ENCODE measurements around the gene TCTN1. TPM values are rescaled to one million over a fixed set of nuclear protein-coding genes. Genes with fewer than 3 reads are reported as not detected.

TCTN1 gene
- total RNA-seq, 1 experiment from 2014 or later, result 11.1 TPM

DNA sequence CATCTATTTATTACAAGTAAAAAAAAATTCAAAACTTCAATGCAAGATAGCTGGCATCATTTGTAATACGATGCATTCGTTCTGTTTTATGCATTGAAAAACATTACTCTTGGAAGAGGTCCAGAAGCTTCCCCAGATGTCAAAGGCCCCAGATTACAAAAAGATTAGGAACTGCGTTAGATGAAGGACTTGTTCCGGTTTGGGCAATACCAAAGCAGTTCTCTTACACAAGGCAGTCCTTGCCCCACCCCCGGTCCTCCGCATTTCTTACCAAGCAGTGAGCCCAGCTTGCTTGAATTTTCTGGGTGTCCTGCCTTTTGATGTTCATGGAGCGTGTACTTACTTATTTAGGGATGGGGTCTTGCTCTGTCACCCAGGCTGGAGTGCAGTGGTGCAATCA lies 79.8 kb downstream of the TCTN1 start:
- Histone ChIP-seq H3T11ph (ENCODE audit: low read length) (no peak overlapping the region), H4K8ac (replicated peaks; ENCODE audit: insufficient read length, low read depth, low read length) (no peak overlapping the region), H2AFZ (ENCODE audit: low read length) (no peak overlapping the region), H3K14ac (ENCODE audit: insufficient read depth, low read length) (no peak overlapping the region), H3K9me3 (ENCODE audit: control insufficient read depth, low read depth, low read length) (no peaks in the 10 kb centered on the region), H3K79me1 (ENCODE audit: insufficient read depth, low read depth, low read length, poor library complexity, severe bottlenecking) (no peaks in the 10 kb centered on the region), H2AK5ac (ENCODE audit: insufficient read length, low read length) (no peak overlapping the region), H2BK15ac (ENCODE audit: low read depth, low read length) (no peak overlapping the region), H2BK120ac (ENCODE audit: low read depth, low read length, poor library complexity, severe bottlenecking) (no peak overlapping the region), H3K79me2 (ENCODE audit: insufficient read depth, low read length) (no peaks in the 10 kb centered on the region), H4K5ac (ENCODE audit: insufficient read length, low read depth, low read length) (no peak overlapping the region), H2BK12ac (ENCODE audit: insufficient read length, low read depth, low read length) (no peak overlapping the region), H2BK5ac (ENCODE audit: insufficient read length, low read length) (no peak overlapping the region), H3K18ac (ENCODE audit: insufficient read length, low read depth, low read length) (no peak overlapping the region), H3K4ac (ENCODE audit: low read depth, low read length) (no peak overlapping the region), H3K23ac (ENCODE audit: insufficient read length, low read depth, low read length) (no peak overlapping the region), H4K91ac (ENCODE audit: insufficient read length, low read depth, low read length) (no peak overlapping the region), H3K4me1 (ENCODE audit: insufficient read depth, low read length) (no peaks in the 10 kb centered on the region), H3K23me2 (ENCODE audit: insufficient read length, low read depth, low read length, poor library complexity, severe bottlenecking) (peaks cover 5% of the 10 kb centered on the region), H2BK20ac (ENCODE audit: low read depth, low read length, poor library complexity, severe bottlenecking) (no peak overlapping the region), H3K27me3 (ENCODE audit: insufficient read depth, low read length) (no peaks in the 10 kb centered on the region), H3K9ac (ENCODE audit: extremely low read depth, insufficient read length, low read length) (no peak overlapping the region), H3K4me2 (ENCODE audit: insufficient read depth, insufficient read length, low read length) (no peak overlapping the region), H3K27ac (ENCODE audit: insufficient read length, low read depth, low read length) (no peak overlapping the region), H4K20me1 (ENCODE audit: control insufficient read depth, insufficient read depth, insufficient read length) (no peaks in the 10 kb centered on the region), H3K56ac (ENCODE audit: insufficient read length, low read depth, low read length) (no peak overlapping the region)
- Mint-ChIP-seq H3K27me3 (ENCODE audit: low read depth) (peaks cover 4% of the 10 kb centered on the region), H3K27ac (no peak overlapping the region), H3K4me3 (no peak overlapping the region), H3K9me3 (no peaks in the 10 kb centered on the region; a peak in 1 of 5 replicates), H3K36me3 (ENCODE audit: insufficient read depth in 1 of 3, low read depth in 3 of 3) (no peaks in the 10 kb centered on the region; a peak in 1 of 7 replicates), H3K4me1 (peaks cover 10 to 20% of the 10 kb centered on the region in 2 experiments)
- no CpG with 5 or more reads among the region's 7 CpGs for WGBS (ENCODE audit: extremely low coverage, insufficient read length, low lambda C conversion rate)
- no peak for DNase-seq
- TF ChIP-seq, protein P1, sequence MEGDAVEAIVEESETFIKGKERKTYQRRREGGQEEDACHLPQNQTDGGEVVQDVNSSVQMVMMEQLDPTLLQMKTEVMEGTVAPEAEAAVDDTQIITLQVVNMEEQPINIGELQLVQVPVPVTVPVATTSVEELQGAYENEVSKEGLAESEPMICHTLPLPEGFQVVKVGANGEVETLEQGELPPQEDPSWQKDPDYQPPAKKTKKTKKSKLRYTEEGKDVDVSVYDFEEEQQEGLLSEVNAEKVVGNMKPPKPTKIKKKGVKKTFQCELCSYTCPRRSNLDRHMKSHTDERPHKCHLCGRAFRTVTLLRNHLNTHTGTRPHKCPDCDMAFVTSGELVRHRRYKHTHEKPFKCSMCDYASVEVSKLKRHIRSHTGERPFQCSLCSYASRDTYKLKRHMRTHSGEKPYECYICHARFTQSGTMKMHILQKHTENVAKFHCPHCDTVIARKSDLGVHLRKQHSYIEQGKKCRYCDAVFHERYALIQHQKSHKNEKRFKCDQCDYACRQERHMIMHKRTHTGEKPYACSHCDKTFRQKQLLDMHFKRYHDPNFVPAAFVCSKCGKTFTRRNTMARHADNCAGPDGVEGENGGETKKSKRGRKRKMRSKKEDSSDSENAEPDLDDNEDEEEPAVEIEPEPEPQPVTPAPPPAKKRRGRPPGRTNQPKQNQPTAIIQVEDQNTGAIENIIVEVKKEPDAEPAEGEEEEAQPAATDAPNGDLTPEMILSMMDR (conservative IDR thresholded peaks at IDR 0.05), result no peak

All from H9 (cell line).